Lower lobe of right lung (tissue), 2 donors: Measurements from ENCODE around the gene GPC3. TPM values are rescaled to one million over a fixed set of nuclear protein-coding genes. Genes with fewer than 3 reads are reported as not detected.

Experiments used
- ATAC-seq, 2 donors: fragments of 200-7000 bp; cut with Tn5 transposase; one replicate each; pipeline ENCODE4 v1.9.1; 2020 to 2022; ENCODE audit warnings: mild to moderate bottlenecking in 2 of 2, moderate library complexity in 2 of 2
- DNase-seq: peaks from one replicate; pipeline ENCODE4 v3.0.0-alpha.2; 2020
- H3K27ac ChIP-seq: fragments of 200-600 bp; one replicate; pipeline ENCODE4 v1.8.0; 2022
- H3K27me3 ChIP-seq: fragments of 200-600 bp; one replicate; pipeline ENCODE4 v1.8.0; 2022; ENCODE audit warnings: low read depth
- H3K36me3 ChIP-seq: fragments of 200-600 bp; one replicate; pipeline ENCODE4 v1.8.0; 2022; ENCODE audit warnings: mild to moderate bottlenecking
- H3K4me1 ChIP-seq: fragments of 200-600 bp; one replicate; pipeline ENCODE4 v1.8.0; 2022
- H3K4me3 ChIP-seq: fragments of 200-600 bp; one replicate; pipeline ENCODE4 v1.8.0; 2022; ENCODE audit warnings: mild to moderate bottlenecking
- H3K9me3 ChIP-seq: fragments of 200-600 bp; one replicate; pipeline ENCODE4 v1.8.0; 2022
- intact Hi-C: fragments of 100-400 bp; cut with DNase I; formaldehyde crosslinking; loops from one replicate; pipeline ENCODE4 v1.11.0; 2022
- total RNA-seq: library from RNA; stranded (reverse); fragmentation: NEBNext Ultra II Directional; extraction: Animal tissue kit (Norgen Biotek cat#: 25700); gene quantifications from one replicate; pipeline ENCODE4 v1.2.1, GENCODE V29; 2021
- TF ChIP-seq, protein P1 (sequence below): fragments of 200-600 bp; IDR thresholded peaks from one replicate; pipeline ENCODE4 v1.8.0; 2022; ENCODE audit warnings: antibody characterized with exemption, mild to moderate bottlenecking
- donor health status: DM: no; HTN: yes; CAD: no; lungs with severe emphysema.

The GPC3 gene
- total RNA-seq, 1 donor from 2014 or later: 50.2 TPM

DNA sequence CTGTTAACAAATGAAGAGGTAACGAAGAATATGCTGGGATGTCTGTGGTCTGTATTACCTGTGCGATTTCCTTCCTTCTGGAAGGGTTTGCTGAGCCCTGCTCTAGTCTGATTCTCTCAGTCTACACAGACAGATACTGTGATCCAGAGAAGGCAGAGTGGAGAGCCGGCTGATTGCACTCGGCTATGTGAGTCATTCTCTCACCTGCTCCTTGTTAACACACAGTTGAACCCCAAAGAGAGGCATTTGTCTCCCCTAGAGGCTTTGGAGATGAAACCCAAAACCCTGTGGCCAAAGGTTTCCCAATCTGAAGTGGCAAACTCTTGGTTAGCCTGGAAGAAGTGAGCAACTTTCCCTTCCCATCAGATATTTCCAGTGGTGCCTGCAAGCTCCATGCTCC is 492.0 kb downstream of the GPC3 start:
- ATAC-seq: peak in 1 of 2 donors; percentile 18
- no peak overlapping the region for H3K4me3 ChIP-seq
- intact Hi-C loops: no loop called here
- no peaks in the 10 kb centered on the region for H3K36me3 ChIP-seq
- H3K9me3 ChIP-seq: no peaks in the 10 kb centered on the region
- no peak for DNase-seq
- no peak overlapping the region for H3K27ac ChIP-seq
- no peaks in the 10 kb centered on the region for H3K27me3 ChIP-seq
- H3K4me1 ChIP-seq: no peaks in the 10 kb centered on the region
- TF ChIP-seq, protein P1, sequence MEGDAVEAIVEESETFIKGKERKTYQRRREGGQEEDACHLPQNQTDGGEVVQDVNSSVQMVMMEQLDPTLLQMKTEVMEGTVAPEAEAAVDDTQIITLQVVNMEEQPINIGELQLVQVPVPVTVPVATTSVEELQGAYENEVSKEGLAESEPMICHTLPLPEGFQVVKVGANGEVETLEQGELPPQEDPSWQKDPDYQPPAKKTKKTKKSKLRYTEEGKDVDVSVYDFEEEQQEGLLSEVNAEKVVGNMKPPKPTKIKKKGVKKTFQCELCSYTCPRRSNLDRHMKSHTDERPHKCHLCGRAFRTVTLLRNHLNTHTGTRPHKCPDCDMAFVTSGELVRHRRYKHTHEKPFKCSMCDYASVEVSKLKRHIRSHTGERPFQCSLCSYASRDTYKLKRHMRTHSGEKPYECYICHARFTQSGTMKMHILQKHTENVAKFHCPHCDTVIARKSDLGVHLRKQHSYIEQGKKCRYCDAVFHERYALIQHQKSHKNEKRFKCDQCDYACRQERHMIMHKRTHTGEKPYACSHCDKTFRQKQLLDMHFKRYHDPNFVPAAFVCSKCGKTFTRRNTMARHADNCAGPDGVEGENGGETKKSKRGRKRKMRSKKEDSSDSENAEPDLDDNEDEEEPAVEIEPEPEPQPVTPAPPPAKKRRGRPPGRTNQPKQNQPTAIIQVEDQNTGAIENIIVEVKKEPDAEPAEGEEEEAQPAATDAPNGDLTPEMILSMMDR: no peak

DNA sequence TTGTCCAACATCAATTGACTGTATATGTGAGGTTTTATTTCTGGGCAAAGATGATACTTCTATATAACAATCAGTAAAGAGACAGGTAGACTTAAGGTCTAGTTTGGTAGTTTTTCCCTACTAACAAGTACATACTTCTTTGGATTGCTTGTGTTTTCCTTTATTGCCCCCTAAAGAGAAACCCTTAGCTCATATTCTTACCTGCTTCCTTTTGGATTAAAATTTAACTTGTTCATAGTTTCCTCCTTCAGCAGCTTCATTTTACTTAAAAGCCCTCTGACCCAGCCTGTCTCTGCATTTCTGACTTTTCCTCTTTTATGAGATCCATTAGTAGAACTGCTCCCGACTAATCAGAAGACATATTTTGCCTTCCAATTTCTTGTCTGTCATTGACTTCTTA is 494.4 kb downstream of the GPC3 start:
- no peak overlapping the region for H3K27ac ChIP-seq
- no peaks in the 10 kb centered on the region for H3K4me1 ChIP-seq
- no peaks in the 10 kb centered on the region for H3K27me3 ChIP-seq
- TF ChIP-seq, protein P1: no peak
- no peak overlapping the region for H3K4me3 ChIP-seq
- DNase-seq (no peak), ATAC-seq (no peak)
- no peaks in the 10 kb centered on the region for H3K36me3 ChIP-seq
- no peaks in the 10 kb centered on the region for H3K9me3 ChIP-seq
- intact Hi-C loops: no loop called here
